Measurements from ENCODE around the gene DDX60. TPM values are rescaled to one million over a fixed set of nuclear protein-coding genes. Genes with fewer than 3 reads are reported as not detected.

DDX60 gene
- total RNA-seq, 1 experiment from 2014 or later: 3.3 TPM

DNA sequence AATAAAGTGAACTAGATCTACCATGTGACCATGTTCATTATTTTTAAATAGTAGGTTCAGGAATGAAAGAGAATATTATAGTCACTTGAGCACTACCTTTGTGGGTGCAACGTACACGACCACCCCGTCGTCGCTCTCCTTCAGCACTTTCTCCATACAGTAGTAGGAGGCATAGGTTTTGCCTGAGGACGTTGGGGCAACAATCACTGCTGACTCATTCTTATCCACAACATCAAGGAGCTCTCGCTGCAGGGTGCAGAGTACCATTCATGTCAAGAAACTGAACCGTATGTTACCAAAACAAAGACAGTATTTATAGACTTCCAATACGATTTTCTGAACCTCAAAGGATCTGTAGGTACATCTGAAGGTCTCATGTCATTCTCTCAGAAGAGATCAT is 44.7 kb downstream of the DDX60 start:
- H3K36me3 ChIP-seq (ENCODE audit: insufficient read depth, low read length, poor library complexity, severe bottlenecking): no peaks in the 10 kb centered on the region
- no TSS peak for BruUV-seq (replicated peaks)
- no peak overlapping the region for H3K4me3 ChIP-seq (ENCODE audit: low read depth, low read length, poor library complexity, severe bottlenecking)
- DNase-seq (ENCODE audit: low spot score): no peak
- ChIA-PET POLR2A (ENCODE audit: low non-redundant PET) (no interaction called here), CTCF (no interaction called here)
- intact Hi-C loops (cut with micrococcal nuclease; ENCODE audit: unreplicated experiment): no loop called here
- H3K4me1 ChIP-seq (ENCODE audit: insufficient read depth, low read length, poor library complexity, severe bottlenecking): no peaks in the 10 kb centered on the region
- no peak for TF ChIP-seq EZH2 (IDR thresholded peaks at IDR 0.05; ENCODE audit: borderline replicate concordance, low read depth, low read length, poor library complexity, severe bottlenecking)
- TF ChIP-seq, protein P1, sequence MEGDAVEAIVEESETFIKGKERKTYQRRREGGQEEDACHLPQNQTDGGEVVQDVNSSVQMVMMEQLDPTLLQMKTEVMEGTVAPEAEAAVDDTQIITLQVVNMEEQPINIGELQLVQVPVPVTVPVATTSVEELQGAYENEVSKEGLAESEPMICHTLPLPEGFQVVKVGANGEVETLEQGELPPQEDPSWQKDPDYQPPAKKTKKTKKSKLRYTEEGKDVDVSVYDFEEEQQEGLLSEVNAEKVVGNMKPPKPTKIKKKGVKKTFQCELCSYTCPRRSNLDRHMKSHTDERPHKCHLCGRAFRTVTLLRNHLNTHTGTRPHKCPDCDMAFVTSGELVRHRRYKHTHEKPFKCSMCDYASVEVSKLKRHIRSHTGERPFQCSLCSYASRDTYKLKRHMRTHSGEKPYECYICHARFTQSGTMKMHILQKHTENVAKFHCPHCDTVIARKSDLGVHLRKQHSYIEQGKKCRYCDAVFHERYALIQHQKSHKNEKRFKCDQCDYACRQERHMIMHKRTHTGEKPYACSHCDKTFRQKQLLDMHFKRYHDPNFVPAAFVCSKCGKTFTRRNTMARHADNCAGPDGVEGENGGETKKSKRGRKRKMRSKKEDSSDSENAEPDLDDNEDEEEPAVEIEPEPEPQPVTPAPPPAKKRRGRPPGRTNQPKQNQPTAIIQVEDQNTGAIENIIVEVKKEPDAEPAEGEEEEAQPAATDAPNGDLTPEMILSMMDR (conservative IDR thresholded peaks at IDR 0.05; ENCODE audit: low read depth, low read length): no peak
- H3K9me3 ChIP-seq (ENCODE audit: low read depth, low read length, poor library complexity, severe bottlenecking): no peaks in the 10 kb centered on the region
- H3K27ac ChIP-seq (ENCODE audit: low read depth, low read length, poor library complexity, severe bottlenecking): no peak overlapping the region
- no peaks in the 10 kb centered on the region for H3K27me3 ChIP-seq (replicated peaks; ENCODE audit: insufficient read depth, low read depth, low read length, poor library complexity)

DNA sequence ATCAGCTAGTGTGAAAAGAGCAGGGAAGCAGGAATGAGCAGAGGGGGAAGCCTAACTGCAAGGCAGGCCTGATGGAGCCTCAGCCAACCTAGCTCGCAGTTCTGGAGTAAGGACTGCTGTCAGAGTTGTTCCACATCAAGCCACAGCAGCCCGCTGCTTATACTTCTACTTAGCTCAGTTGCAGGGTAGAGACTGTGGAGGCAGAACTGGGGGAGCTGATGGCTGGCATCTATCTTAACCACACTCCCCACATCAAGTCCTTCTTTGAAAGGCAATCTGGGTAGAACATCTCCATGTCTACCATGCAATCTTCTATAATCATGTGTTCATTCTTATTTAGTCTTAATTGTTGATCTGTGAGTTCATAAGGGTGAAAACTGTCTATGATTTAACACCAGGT is 46.1 kb downstream of the DDX60 start:
- no TSS peak for BruUV-seq (replicated peaks)

DNA sequence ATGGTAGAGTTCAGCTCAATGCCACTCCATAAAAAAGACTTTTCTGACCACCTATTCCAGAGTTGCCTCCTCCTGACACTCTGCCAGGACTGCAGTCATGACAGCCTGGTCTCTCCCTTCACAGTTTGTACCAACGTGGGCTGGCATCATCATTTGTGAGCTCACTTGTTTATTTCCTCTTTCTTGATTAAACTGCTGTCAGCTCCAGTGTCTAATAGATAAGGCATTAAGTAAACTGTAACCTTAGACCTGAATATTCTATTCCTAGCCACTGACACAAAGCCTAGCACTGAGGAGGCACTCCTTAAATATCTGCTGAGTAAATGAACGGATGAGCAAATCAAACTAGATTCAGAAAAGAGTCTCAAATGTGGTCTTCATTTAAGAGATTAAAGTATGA is 48.7 kb downstream of the DDX60 start:
- CTCF ChIA-PET: no interaction called here

More for the DNA sequence above, 46.1 kb downstream of the DDX60 start:
- Histone ChIP-seq H3K27ac (ENCODE audit: low read depth, low read length, poor library complexity, severe bottlenecking) (no peak overlapping the region), H3K4me1 (ENCODE audit: insufficient read depth, low read length, poor library complexity, severe bottlenecking) (no peaks in the 10 kb centered on the region), H3K9me3 (ENCODE audit: low read depth, low read length, poor library complexity, severe bottlenecking) (no peaks in the 10 kb centered on the region), H3K27me3 (replicated peaks; ENCODE audit: insufficient read depth, low read depth, low read length, poor library complexity) (no peaks in the 10 kb centered on the region), H3K4me3 (ENCODE audit: low read depth, low read length, poor library complexity, severe bottlenecking) (no peak overlapping the region), H3K36me3 (ENCODE audit: insufficient read depth, low read length, poor library complexity, severe bottlenecking) (no peaks in the 10 kb centered on the region)
- POLR2A ChIA-PET (ENCODE audit: low non-redundant PET): no interaction called here
- CTCF ChIA-PET: no interaction called here
- TF ChIP-seq EZH2 (IDR thresholded peaks at IDR 0.05; ENCODE audit: borderline replicate concordance, low read depth, low read length, poor library complexity, severe bottlenecking): no peak
- TF ChIP-seq, protein P1 (conservative IDR thresholded peaks at IDR 0.05; ENCODE audit: low read depth, low read length): no peak
- intact Hi-C loops (cut with micrococcal nuclease; ENCODE audit: unreplicated experiment): no loop called here
- DNase-seq (ENCODE audit: low spot score): no peak

More for the DNA sequence above, 48.7 kb downstream of the DDX60 start:
- no peak overlapping the region for H3K27ac ChIP-seq (ENCODE audit: low read depth, low read length, poor library complexity, severe bottlenecking)
- H3K36me3 ChIP-seq (ENCODE audit: insufficient read depth, low read length, poor library complexity, severe bottlenecking): no peaks in the 10 kb centered on the region
- H3K4me3 ChIP-seq (ENCODE audit: low read depth, low read length, poor library complexity, severe bottlenecking): no peak overlapping the region
- H3K9me3 ChIP-seq (ENCODE audit: low read depth, low read length, poor library complexity, severe bottlenecking): no peaks in the 10 kb centered on the region
- DNase-seq (ENCODE audit: low spot score): no peak
- POLR2A ChIA-PET (ENCODE audit: low non-redundant PET): no interaction called here
- H3K4me1 ChIP-seq (ENCODE audit: insufficient read depth, low read length, poor library complexity, severe bottlenecking): no peaks in the 10 kb centered on the region
- no peaks in the 10 kb centered on the region for H3K27me3 ChIP-seq (replicated peaks; ENCODE audit: insufficient read depth, low read depth, low read length, poor library complexity)
- intact Hi-C loops (cut with micrococcal nuclease; ENCODE audit: unreplicated experiment): no loop called here
- TF ChIP-seq, protein P1 (conservative IDR thresholded peaks at IDR 0.05; ENCODE audit: low read depth, low read length): no peak
- no peak for TF ChIP-seq EZH2 (IDR thresholded peaks at IDR 0.05; ENCODE audit: borderline replicate concordance, low read depth, low read length, poor library complexity, severe bottlenecking)
- no TSS peak for BruUV-seq (replicated peaks)

Measured in A673 (cell line).